ENCODE measurements around the gene NEURL4. TPM values are rescaled to one million over a fixed set of nuclear protein-coding genes. Genes with fewer than 3 reads are reported as not detected.
"Not testable (repeated sequence)": the region's sequence is repeated elsewhere in the genome, so short reads cannot be mapped to it uniquely, and the experiment has no call there.

Gene NEURL4
- total RNA-seq, 1 donor from 2014 or later = 45.1 TPM

GRCh38 chr17:7341842-7342241 lies 12.7 kb upstream of the NEURL4 start:
- Mint-ChIP-seq H3K4me3 (ENCODE audit: unreplicated experiment) (no peak overlapping the region), H3K27ac (ENCODE audit: unreplicated experiment) (no peak overlapping the region), H3K27me3 (ENCODE audit: unreplicated experiment) (peaks cover 11% of the 10 kb centered on the region), H3K9me3 (ENCODE audit: unreplicated experiment) (no peaks in the 10 kb centered on the region), H3K36me3 (ENCODE audit: unreplicated experiment) (no peaks in the 10 kb centered on the region), H3K4me1 (ENCODE audit: unreplicated experiment) (no peaks in the 10 kb centered on the region)
- DNase-seq (ENCODE audit: extremely low spot score, unreplicated experiment) = no peak
- TF ChIP-seq CTCF (IDR thresholded peaks at IDR 0.05) = no peak

- no peaks in the 10 kb centered on the region for H3K4me1 Mint-ChIP-seq (ENCODE audit: unreplicated experiment)
- H3K9me3 Mint-ChIP-seq (ENCODE audit: unreplicated experiment) = no peaks in the 10 kb centered on the region
- no peaks in the 10 kb centered on the region for H3K36me3 Mint-ChIP-seq (ENCODE audit: unreplicated experiment)
- H3K4me3 Mint-ChIP-seq (ENCODE audit: unreplicated experiment) = no peak overlapping the region
- TF ChIP-seq CTCF (IDR thresholded peaks at IDR 0.05) = no peak
- no peak for DNase-seq (ENCODE audit: extremely low spot score, unreplicated experiment)
- peaks cover 11% of the 10 kb centered on the region for H3K27me3 Mint-ChIP-seq (ENCODE audit: unreplicated experiment)
- H3K27ac Mint-ChIP-seq (ENCODE audit: unreplicated experiment) = no peak overlapping the region
These were observed 11.0 kb upstream of the NEURL4 start for GRCh38 chr17:7340179-7340578.

GRCh38 chr17:7337600-7337999 lies 8.5 kb upstream of the NEURL4 start:
- DNase-seq (ENCODE audit: extremely low spot score, unreplicated experiment); H3K4me3 Mint-ChIP-seq (ENCODE audit: unreplicated experiment); H3K4me1 Mint-ChIP-seq (ENCODE audit: unreplicated experiment); H3K36me3 Mint-ChIP-seq (ENCODE audit: unreplicated experiment); H3K27ac Mint-ChIP-seq (ENCODE audit: unreplicated experiment); H3K27me3 Mint-ChIP-seq (ENCODE audit: unreplicated experiment); H3K9me3 Mint-ChIP-seq (ENCODE audit: unreplicated experiment): not testable (repeated sequence)

GRCh38 chr17:7336240-7337175 lies 7.4 kb upstream of the NEURL4 start, which contains the start of gene ACAP1:
ACAP1 (plus strand) TSS chr17:7336529; CDS start chr17:7336735, 206 bp downstream.
- H3K4me3 Mint-ChIP-seq (ENCODE audit: unreplicated experiment) = no peak within 1 kb of the TSS
- peaks cover 4% of the 10 kb centered on the region for H3K27me3 Mint-ChIP-seq (ENCODE audit: unreplicated experiment)
- H3K27ac Mint-ChIP-seq (ENCODE audit: unreplicated experiment) = no peak within 1 kb of the TSS
- TF ChIP-seq CTCF (IDR thresholded peaks at IDR 0.05) = no peak
- DNase-seq (ENCODE audit: extremely low spot score, unreplicated experiment) = no peak
- H3K4me1 Mint-ChIP-seq (ENCODE audit: unreplicated experiment) = no peaks in the 10 kb centered on the region
- H3K9me3 Mint-ChIP-seq (ENCODE audit: unreplicated experiment) = no peaks in the 10 kb centered on the region
- no peaks in the 10 kb centered on the region for H3K36me3 Mint-ChIP-seq (ENCODE audit: unreplicated experiment)

- not testable (repeated sequence) for DNase-seq (ENCODE audit: extremely low spot score, unreplicated experiment); H3K27ac Mint-ChIP-seq (ENCODE audit: unreplicated experiment); H3K4me3 Mint-ChIP-seq (ENCODE audit: unreplicated experiment); H3K36me3 Mint-ChIP-seq (ENCODE audit: unreplicated experiment); H3K27me3 Mint-ChIP-seq (ENCODE audit: unreplicated experiment); H3K4me1 Mint-ChIP-seq (ENCODE audit: unreplicated experiment); H3K9me3 Mint-ChIP-seq (ENCODE audit: unreplicated experiment)
These were observed 6.6 kb upstream of the NEURL4 start for GRCh38 chr17:7335765-7336164.

GRCh38 chr17:7334938-7335538 lies 5.9 kb upstream of the NEURL4 start:
- Mint-ChIP-seq H3K27me3 (ENCODE audit: unreplicated experiment) (peaks cover 2% of the 10 kb centered on the region), H3K4me1 (ENCODE audit: unreplicated experiment) (peaks cover under 1% of the 10 kb centered on the region), H3K4me3 (ENCODE audit: unreplicated experiment) (no peak overlapping the region), H3K36me3 (ENCODE audit: unreplicated experiment) (no peaks in the 10 kb centered on the region), H3K27ac (ENCODE audit: unreplicated experiment) (no peak overlapping the region), H3K9me3 (ENCODE audit: unreplicated experiment) (no peaks in the 10 kb centered on the region)
- no peak for DNase-seq (ENCODE audit: extremely low spot score, unreplicated experiment)
- no peak for TF ChIP-seq CTCF (IDR thresholded peaks at IDR 0.05)

- not testable (repeated sequence) for H3K27me3 Mint-ChIP-seq (ENCODE audit: unreplicated experiment); H3K36me3 Mint-ChIP-seq (ENCODE audit: unreplicated experiment); H3K4me3 Mint-ChIP-seq (ENCODE audit: unreplicated experiment); DNase-seq (ENCODE audit: extremely low spot score, unreplicated experiment); H3K9me3 Mint-ChIP-seq (ENCODE audit: unreplicated experiment); H3K27ac Mint-ChIP-seq (ENCODE audit: unreplicated experiment)
- peaks cover 14% of the 10 kb centered on the region for H3K4me1 Mint-ChIP-seq (ENCODE audit: unreplicated experiment)
These were observed 3.5 kb upstream of the NEURL4 start for GRCh38 chr17:7332600-7333069.

Measured in osteocyte (in vitro differentiated cells).